ENCODE measurements around the gene HSD17B2. TPM values are rescaled to one million over a fixed set of nuclear protein-coding genes. Genes with fewer than 3 reads are reported as not detected.

HSD17B2 gene
- total and polyA plus RNA-seq, 7 experiments from 2014 or later = not detected

DNA sequence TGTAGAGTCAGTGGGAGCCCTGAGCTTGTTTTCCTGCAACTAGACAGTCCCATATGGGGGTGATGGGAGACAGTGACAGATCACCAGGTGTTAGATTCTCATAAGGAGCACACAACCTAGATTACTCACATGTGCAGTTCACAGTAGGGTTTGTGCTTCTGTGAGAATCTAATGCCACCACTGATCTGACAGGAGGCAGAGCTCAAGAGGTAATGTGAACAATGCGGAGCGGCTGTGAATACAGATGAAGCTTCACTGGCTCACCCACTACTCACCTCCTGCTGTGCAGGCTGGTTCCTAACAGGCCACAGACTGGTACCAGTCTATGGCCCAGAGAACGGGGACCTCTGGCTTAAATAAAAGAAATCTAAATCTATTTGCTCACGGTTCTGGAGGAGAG lies 10.2 kb upstream of the HSD17B2 start:
- Mint-ChIP-seq H3K4me1 (no peaks in the 10 kb centered on the region), H3K36me3 (no peaks in the 10 kb centered on the region), H3K27ac (no peak overlapping the region), H3K27me3 (peaks cover 18 to 39% (median 28%) of the 10 kb centered on the region in 5 donors), H3K9me3 (peaks cover 0 to 2% (median 0%) of the 10 kb centered on the region in 11 donors), H3K4me3 (no peak overlapping the region)
- Histone ChIP-seq H3K27ac (ENCODE audit: low read depth, low read length) (no peak overlapping the region), H3K27me3 (ENCODE audit: control insufficient read depth in 2 of 2, insufficient read depth in 2 of 2, low read length in 2 of 2) (peaks cover 0 to 4% of the 10 kb centered on the region in 2 donors), H3K4me1 (ENCODE audit: control insufficient read depth in 2 of 2, insufficient read depth in 2 of 2, low read length in 2 of 2) (no peaks in the 10 kb centered on the region), H3K9me3 (ENCODE audit: control insufficient read depth in 2 of 3, low read length in 3 of 3) (no peaks in the 10 kb centered on the region), H3K4me3 (ENCODE audit: low read length) (no peak overlapping the region), H3K36me3 (ENCODE audit: control insufficient read depth in 2 of 3, insufficient read depth in 3 of 3, low read length in 3 of 3) (no peaks in the 10 kb centered on the region)
- DNase-seq = no peak
- ChIA-PET CTCF (no interaction called here), POLR2A (no interaction called here)
- intact Hi-C loops (cut with micrococcal nuclease) = no loop called here
- no peak for ATAC-seq

DNA sequence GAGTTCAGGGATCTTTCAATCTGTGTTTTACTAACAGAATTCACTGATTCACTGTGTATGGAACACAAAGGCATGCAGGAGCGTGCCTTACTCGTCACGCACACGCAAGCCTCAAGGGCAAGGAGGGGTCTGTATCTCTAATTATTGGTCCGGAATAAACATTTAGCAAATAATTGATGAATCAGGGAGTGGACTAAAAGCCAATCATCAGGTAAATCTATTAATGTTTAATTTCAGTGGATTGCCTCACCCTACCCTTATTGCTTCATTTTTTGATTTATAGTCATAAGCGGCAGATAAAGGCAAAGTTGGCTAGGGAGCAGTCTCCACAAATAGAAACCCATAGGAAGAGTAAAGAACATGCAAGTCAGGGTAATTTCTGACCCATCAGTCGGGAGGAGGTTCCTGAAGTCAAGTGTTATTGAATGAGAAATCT lies 7.4 kb upstream of the HSD17B2 start:
- Histone ChIP-seq H3K27ac (ENCODE audit: low read depth, low read length) (no peak overlapping the region), H3K27me3 (ENCODE audit: control insufficient read depth in 2 of 2, insufficient read depth in 2 of 2, low read length in 2 of 2) (peaks cover 0 to 4% of the 10 kb centered on the region in 2 donors), H3K4me1 (ENCODE audit: control insufficient read depth in 2 of 2, insufficient read depth in 2 of 2, low read length in 2 of 2) (no peaks in the 10 kb centered on the region), H3K4me3 (ENCODE audit: low read length) (no peak overlapping the region), H3K9me3 (ENCODE audit: control insufficient read depth in 2 of 3, low read length in 3 of 3) (no peaks in the 10 kb centered on the region), H3K36me3 (ENCODE audit: control insufficient read depth in 2 of 3, insufficient read depth in 3 of 3, low read length in 3 of 3) (no peaks in the 10 kb centered on the region)
- ATAC-seq (no peak), DNase-seq (no peak)
- H3K36me3 Mint-ChIP-seq = no peaks in the 10 kb centered on the region
- no peak overlapping the region for H3K27ac Mint-ChIP-seq
- intact Hi-C loops (cut with micrococcal nuclease) = no loop called here
- H3K4me3 Mint-ChIP-seq = no peak overlapping the region
- peaks cover 18 to 36% (median 32%) of the 10 kb centered on the region in 5 donors for H3K27me3 Mint-ChIP-seq
- peaks cover 0 to 2% (median 0%) of the 10 kb centered on the region in 11 donors for H3K9me3 Mint-ChIP-seq
- POLR2A ChIA-PET = no interaction called here
- CTCF ChIA-PET = no interaction called here
- H3K4me1 Mint-ChIP-seq = no peaks in the 10 kb centered on the region

DNA sequence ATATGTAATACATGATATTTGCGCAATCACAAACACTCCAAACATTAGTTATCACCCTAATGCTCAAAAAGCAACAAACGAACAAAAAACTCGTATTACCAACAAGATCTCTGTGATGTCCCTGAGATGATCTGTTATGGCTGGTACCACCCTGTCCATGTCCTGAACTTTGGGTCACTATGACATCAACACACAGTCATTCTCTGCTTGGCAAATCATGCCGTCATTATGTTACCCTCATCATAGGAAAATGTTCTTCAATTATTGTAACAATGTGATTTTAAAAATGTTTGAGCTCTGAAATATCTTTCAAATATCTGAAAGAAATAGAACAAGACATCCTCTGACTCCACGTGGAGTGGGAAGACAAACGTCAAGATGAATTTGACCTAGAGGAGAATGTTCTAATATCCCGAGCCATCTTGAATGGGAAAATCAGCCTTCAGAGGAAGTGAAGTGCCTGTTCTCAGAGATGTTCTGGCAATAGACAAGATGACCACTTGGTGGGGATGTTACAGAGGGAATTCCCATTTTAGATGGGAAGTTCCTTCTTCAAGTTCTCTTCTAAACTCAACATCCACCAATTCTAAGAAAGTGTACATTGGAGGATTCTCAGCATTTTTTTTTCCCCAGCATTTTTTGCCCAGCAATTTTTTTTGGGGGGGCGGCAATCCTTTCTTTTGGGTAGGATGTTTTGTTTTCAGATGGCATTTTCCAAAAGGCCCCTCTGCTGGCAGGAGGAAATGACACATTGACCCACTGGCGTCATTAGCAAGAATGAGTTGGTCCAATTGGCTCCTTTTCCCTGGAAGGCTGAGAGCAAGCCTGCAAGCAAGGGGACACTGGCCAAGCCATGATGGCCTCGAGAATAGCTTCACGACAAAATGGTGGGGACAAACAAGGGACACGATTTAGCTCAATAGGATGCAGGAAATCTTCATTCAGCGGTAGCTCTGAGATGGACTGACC lies 3.7 kb upstream of the HSD17B2 start:
- ChIA-PET CTCF (no interaction called here), POLR2A (no interaction called here)
- intact Hi-C loops (cut with micrococcal nuclease) = loop anchor here (1.0 kb wide), 1 partner anchor 199 kb away; no protein-coding TSS in a partner anchor

DNA sequence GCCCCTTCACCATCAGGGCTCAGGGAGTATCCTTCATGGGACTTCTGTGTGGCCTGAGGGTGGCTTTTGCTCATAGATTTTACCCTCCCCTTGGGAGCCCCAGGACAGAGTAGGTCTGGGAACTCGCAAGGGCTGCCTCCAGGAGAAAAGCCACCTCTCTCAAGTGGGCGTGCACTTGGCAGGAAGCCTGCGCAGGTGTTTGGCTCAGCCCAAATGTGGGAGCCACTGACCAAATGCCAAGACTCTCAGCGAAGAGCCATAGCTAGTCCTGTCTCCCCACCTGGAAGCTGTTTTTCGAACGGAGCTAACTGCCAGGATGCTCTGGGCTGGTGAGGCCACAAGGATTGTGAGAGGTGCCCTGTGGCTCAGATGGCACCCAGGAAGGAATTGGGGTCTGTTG lies 2.0 kb upstream of the HSD17B2 start:
- CTCF ChIA-PET = no interaction called here
- Histone ChIP-seq H3K27me3 (ENCODE audit: control insufficient read depth in 2 of 2, insufficient read depth in 2 of 2, low read length in 2 of 2) (no peaks in the 10 kb centered on the region), H3K4me1 (ENCODE audit: control insufficient read depth in 2 of 2, insufficient read depth in 2 of 2, low read length in 2 of 2) (no peaks in the 10 kb centered on the region), H3K27ac (ENCODE audit: low read depth, low read length) (no peak overlapping the region), H3K36me3 (ENCODE audit: control insufficient read depth in 2 of 3, insufficient read depth in 3 of 3, low read length in 3 of 3) (no peaks in the 10 kb centered on the region), H3K4me3 (ENCODE audit: low read length) (no peak overlapping the region), H3K9me3 (ENCODE audit: control insufficient read depth in 2 of 3, low read length in 3 of 3) (no peaks in the 10 kb centered on the region)
- no peak overlapping the region for H3K27ac Mint-ChIP-seq
- no peak for ATAC-seq
- H3K36me3 Mint-ChIP-seq = no peaks in the 10 kb centered on the region
- no peaks in the 10 kb centered on the region for H3K4me1 Mint-ChIP-seq
- POLR2A ChIA-PET = no interaction called here
- intact Hi-C loops (cut with micrococcal nuclease) = no loop called here
- H3K27me3 Mint-ChIP-seq = peaks cover 12 to 27% (median 26%) of the 10 kb centered on the region in 5 donors
- no peak for DNase-seq
- H3K9me3 Mint-ChIP-seq = peaks cover 0 to 1% (median 0%) of the 10 kb centered on the region in 11 donors
- H3K4me3 Mint-ChIP-seq = no peak overlapping the region

More for the DNA sequence above, 3.7 kb upstream of the HSD17B2 start:
- Mint-ChIP-seq H3K36me3 (no peaks in the 10 kb centered on the region), H3K4me3 (no peak overlapping the region), H3K9me3 (peaks cover 0 to 1% (median 0%) of the 10 kb centered on the region in 11 donors), H3K27me3 (peaks cover 7 to 29% (median 20%) of the 10 kb centered on the region in 5 donors), H3K27ac (no peak overlapping the region), H3K4me1 (no peaks in the 10 kb centered on the region)
- H3K36me3 ChIP-seq (ENCODE audit: control insufficient read depth in 2 of 3, insufficient read depth in 3 of 3, low read length in 3 of 3) = no peaks in the 10 kb centered on the region
- peak in 1 of 9 donors; percentile 11 for DNase-seq
- ATAC-seq = no peak
- no peaks in the 10 kb centered on the region for H3K4me1 ChIP-seq (ENCODE audit: control insufficient read depth in 2 of 2, insufficient read depth in 2 of 2, low read length in 2 of 2)
- no peaks in the 10 kb centered on the region for H3K9me3 ChIP-seq (ENCODE audit: control insufficient read depth in 2 of 3, low read length in 3 of 3)
- no peak overlapping the region for H3K27ac ChIP-seq (ENCODE audit: low read depth, low read length)
- H3K27me3 ChIP-seq (ENCODE audit: control insufficient read depth in 2 of 2, insufficient read depth in 2 of 2, low read length in 2 of 2) = no peaks in the 10 kb centered on the region
- H3K4me3 ChIP-seq (ENCODE audit: low read length) = no peak overlapping the region

DNA sequence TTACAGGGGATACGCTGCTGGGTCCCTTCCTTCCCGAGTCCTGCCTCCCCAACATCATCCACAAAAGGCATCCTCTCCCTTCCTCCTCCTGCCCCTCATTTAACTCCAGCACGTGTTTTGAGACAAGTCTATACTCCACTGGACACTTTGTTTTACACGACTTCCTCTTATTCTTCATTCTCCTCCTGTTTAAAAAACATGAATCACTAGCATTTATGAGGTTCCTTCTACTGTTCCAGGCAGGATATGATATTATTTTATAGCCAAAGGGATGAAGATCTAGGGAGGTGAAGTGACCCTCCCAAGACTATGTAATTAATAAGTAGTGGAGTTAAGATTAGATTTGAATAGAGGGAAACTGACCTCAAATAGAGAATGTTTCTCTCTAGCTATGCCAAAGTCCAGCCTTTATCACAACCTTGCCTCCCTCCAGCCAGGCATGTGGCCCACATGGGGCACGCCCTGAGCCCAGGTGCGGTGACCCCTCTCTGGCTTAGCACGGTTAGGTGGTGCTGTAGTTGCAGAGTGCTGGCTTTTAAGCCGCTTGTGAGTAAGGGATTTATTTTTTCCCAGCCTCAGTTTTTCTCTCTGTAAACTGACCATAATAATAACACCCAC lies 1.3 kb upstream of the HSD17B2 start:
- Histone ChIP-seq H3K36me3 (ENCODE audit: control insufficient read depth in 2 of 3, insufficient read depth in 3 of 3, low read length in 3 of 3) (no peaks in the 10 kb centered on the region), H3K9me3 (ENCODE audit: control insufficient read depth in 2 of 3, low read length in 3 of 3) (no peaks in the 10 kb centered on the region), H3K4me1 (ENCODE audit: control insufficient read depth in 2 of 2, insufficient read depth in 2 of 2, low read length in 2 of 2) (no peaks in the 10 kb centered on the region), H3K27ac (ENCODE audit: low read depth, low read length) (no peak overlapping the region), H3K27me3 (ENCODE audit: control insufficient read depth in 2 of 2, insufficient read depth in 2 of 2, low read length in 2 of 2) (no peaks in the 10 kb centered on the region), H3K4me3 (ENCODE audit: low read length) (no peak overlapping the region)
- ChIA-PET POLR2A (no interaction called here), CTCF (no interaction called here)
- H3K9me3 Mint-ChIP-seq = peaks cover 0 to 1% (median 0%) of the 10 kb centered on the region in 11 donors
- ATAC-seq (no peak), DNase-seq (no peak)
- intact Hi-C loops (cut with micrococcal nuclease) = no loop called here
- no peaks in the 10 kb centered on the region for H3K4me1 Mint-ChIP-seq
- H3K27me3 Mint-ChIP-seq = peaks cover 15 to 32% (median 27%) of the 10 kb centered on the region in 5 donors
- no peak overlapping the region for H3K4me3 Mint-ChIP-seq
- H3K27ac Mint-ChIP-seq = no peak overlapping the region
- H3K36me3 Mint-ChIP-seq = no peaks in the 10 kb centered on the region

DNA sequence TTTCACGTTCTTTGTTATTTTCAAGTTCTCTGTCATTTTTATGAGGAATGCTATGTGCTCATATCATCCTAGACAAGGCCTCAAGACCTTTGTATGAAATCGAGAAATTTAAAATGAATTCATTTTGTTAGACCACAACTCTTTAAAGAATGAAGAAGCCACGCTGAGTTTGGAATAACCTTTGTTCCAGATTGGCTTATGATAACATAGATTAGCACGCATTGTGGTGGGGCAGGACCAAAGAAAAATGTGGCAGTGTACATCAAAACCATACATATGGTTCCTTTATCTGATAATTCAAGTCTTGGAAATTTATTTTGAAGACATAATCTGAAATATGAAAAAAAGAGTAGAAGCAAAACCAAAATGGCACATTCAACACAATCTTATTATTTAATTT lies 2.2 kb downstream of the HSD17B2 start:
- H3K4me1 ChIP-seq (ENCODE audit: control insufficient read depth in 2 of 2, insufficient read depth in 2 of 2, low read length in 2 of 2) = no peaks in the 10 kb centered on the region
- no peaks in the 10 kb centered on the region for H3K9me3 ChIP-seq (ENCODE audit: control insufficient read depth in 2 of 3, low read length in 3 of 3)
- intact Hi-C loops (cut with micrococcal nuclease) = no loop called here
- peaks cover 0 to 1% (median 0%) of the 10 kb centered on the region in 11 donors for H3K9me3 Mint-ChIP-seq
- H3K27me3 ChIP-seq (ENCODE audit: control insufficient read depth in 2 of 2, insufficient read depth in 2 of 2, low read length in 2 of 2) = no peaks in the 10 kb centered on the region
- no peaks in the 10 kb centered on the region for H3K36me3 ChIP-seq (ENCODE audit: control insufficient read depth in 2 of 3, insufficient read depth in 3 of 3, low read length in 3 of 3)
- ATAC-seq (no peak), DNase-seq (no peak)
- H3K36me3 Mint-ChIP-seq = no peaks in the 10 kb centered on the region
- ChIA-PET POLR2A (no interaction called here), CTCF (interaction anchor here (0.6 kb wide), 1 partner anchor 60 kb away, joined by 3 read pairs; no protein-coding TSS in a partner anchor)
- H3K27ac ChIP-seq (ENCODE audit: low read depth, low read length) = no peak overlapping the region
- H3K4me1 Mint-ChIP-seq = peaks cover 0 to 3% (median 0%) of the 10 kb centered on the region in 7 donors
- H3K27me3 Mint-ChIP-seq = peaks cover 15 to 37% (median 23%) of the 10 kb centered on the region in 5 donors
- no peak overlapping the region for H3K4me3 ChIP-seq (ENCODE audit: low read length)
- H3K4me3 Mint-ChIP-seq = no peak overlapping the region
- no peak overlapping the region for H3K27ac Mint-ChIP-seq
